Lower lobe of right lung (tissue), 2 donors: ENCODE data around the gene DOCK3. TPM values are rescaled to one million over a fixed set of nuclear protein-coding genes. Genes with fewer than 3 reads are reported as not detected.

Experiments used
- ATAC-seq, 2 donors: fragments of 200-7000 bp; cut with Tn5 transposase; one replicate each; pipeline ENCODE4 v1.9.1; 2020 to 2022; ENCODE audit warnings: mild to moderate bottlenecking in 2 of 2, moderate library complexity in 2 of 2
- DNase-seq: peaks from one replicate; pipeline ENCODE4 v3.0.0-alpha.2; 2020
- H3K27ac ChIP-seq: fragments of 200-600 bp; one replicate; pipeline ENCODE4 v1.8.0; 2022
- H3K27me3 ChIP-seq: fragments of 200-600 bp; one replicate; pipeline ENCODE4 v1.8.0; 2022; ENCODE audit warnings: low read depth
- H3K36me3 ChIP-seq: fragments of 200-600 bp; one replicate; pipeline ENCODE4 v1.8.0; 2022; ENCODE audit warnings: mild to moderate bottlenecking
- H3K4me1 ChIP-seq: fragments of 200-600 bp; one replicate; pipeline ENCODE4 v1.8.0; 2022
- H3K4me3 ChIP-seq: fragments of 200-600 bp; one replicate; pipeline ENCODE4 v1.8.0; 2022; ENCODE audit warnings: mild to moderate bottlenecking
- H3K9me3 ChIP-seq: fragments of 200-600 bp; one replicate; pipeline ENCODE4 v1.8.0; 2022
- CTCF ChIP-seq: fragments of 200-600 bp; IDR thresholded peaks from one replicate; pipeline ENCODE4 v1.8.0; 2022; ENCODE audit warnings: antibody characterized with exemption, mild to moderate bottlenecking
- intact Hi-C: fragments of 100-400 bp; cut with DNase I; formaldehyde crosslinking; loops from one replicate; pipeline ENCODE4 v1.11.0; 2022
- total RNA-seq: library from RNA; stranded (reverse); fragmentation: NEBNext Ultra II Directional; extraction: Animal tissue kit (Norgen Biotek cat#: 25700); gene quantifications from one replicate; pipeline ENCODE4 v1.2.1, GENCODE V29; 2021
- donor health status: DM: no; HTN: yes; CAD: no; lungs with severe emphysema.

DOCK3 gene
- total RNA-seq, 1 donor from 2014 or later: 1.5 TPM

GRCh38 chr3:51145811-51146585, 471.3 kb downstream of the DOCK3 start:
- ATAC-seq (no peak), DNase-seq (no peak)
- no peaks in the 10 kb centered on the region for H3K36me3 ChIP-seq
- TF ChIP-seq CTCF: no peak
- H3K4me1 ChIP-seq: no peaks in the 10 kb centered on the region
- H3K27me3 ChIP-seq: no peaks in the 10 kb centered on the region
- intact Hi-C loops: no loop called here
- H3K9me3 ChIP-seq: no peaks in the 10 kb centered on the region
- H3K27ac ChIP-seq: no peak overlapping the region
- no peak overlapping the region for H3K4me3 ChIP-seq

GRCh38 chr3:51146781-51147180, 472.1 kb downstream of the DOCK3 start:
- Histone ChIP-seq H3K9me3 (no peaks in the 10 kb centered on the region), H3K4me1 (no peaks in the 10 kb centered on the region), H3K27me3 (no peaks in the 10 kb centered on the region), H3K4me3 (no peak overlapping the region), H3K27ac (no peak overlapping the region), H3K36me3 (no peaks in the 10 kb centered on the region)
- DNase-seq (no peak), ATAC-seq (no peak)
- intact Hi-C loops: no loop called here
- TF ChIP-seq CTCF: no peak

GRCh38 chr3:51156147-51156546, 481.4 kb downstream of the DOCK3 start:
- no peaks in the 10 kb centered on the region for H3K27me3 ChIP-seq
- no peaks in the 10 kb centered on the region for H3K4me1 ChIP-seq
- H3K9me3 ChIP-seq: no peaks in the 10 kb centered on the region
- DNase-seq: no peak
- TF ChIP-seq CTCF: no peak
- no peak overlapping the region for H3K27ac ChIP-seq
- no peak for ATAC-seq
- no peak overlapping the region for H3K4me3 ChIP-seq
- H3K36me3 ChIP-seq: no peaks in the 10 kb centered on the region
- intact Hi-C loops: no loop called here

GRCh38 chr3:51163051-51163450, 488.3 kb downstream of the DOCK3 start:
- Histone ChIP-seq H3K36me3 (no peaks in the 10 kb centered on the region), H3K27ac (no peak overlapping the region), H3K4me3 (no peak overlapping the region), H3K9me3 (no peaks in the 10 kb centered on the region), H3K27me3 (no peaks in the 10 kb centered on the region), H3K4me1 (no peaks in the 10 kb centered on the region)
- intact Hi-C loops: no loop called here
- ATAC-seq (no peak), DNase-seq (no peak)
- no peak for TF ChIP-seq CTCF

- Histone ChIP-seq H3K4me1 (no peaks in the 10 kb centered on the region), H3K27me3 (no peaks in the 10 kb centered on the region), H3K36me3 (no peaks in the 10 kb centered on the region), H3K27ac (no peak overlapping the region), H3K4me3 (no peak overlapping the region), H3K9me3 (peaks cover 34% of the 10 kb centered on the region)
- intact Hi-C loops: no loop called here
- no peak for DNase-seq
- no peak for TF ChIP-seq CTCF
- ATAC-seq: no peak
Observed at GRCh38 chr3:51173518-51174271, 499.0 kb downstream of the DOCK3 start.
